SKM-1 (cell line): Measurements from ENCODE around the gene ZNF536.

ENCODE experiments used
- DNase-seq: peaks from one replicate; lab custom pipeline; 2025; ENCODE audit not compliant: unreplicated experiment; lab: John Stamatoyannopoulos, UW

Gene ZNF536

DNA sequence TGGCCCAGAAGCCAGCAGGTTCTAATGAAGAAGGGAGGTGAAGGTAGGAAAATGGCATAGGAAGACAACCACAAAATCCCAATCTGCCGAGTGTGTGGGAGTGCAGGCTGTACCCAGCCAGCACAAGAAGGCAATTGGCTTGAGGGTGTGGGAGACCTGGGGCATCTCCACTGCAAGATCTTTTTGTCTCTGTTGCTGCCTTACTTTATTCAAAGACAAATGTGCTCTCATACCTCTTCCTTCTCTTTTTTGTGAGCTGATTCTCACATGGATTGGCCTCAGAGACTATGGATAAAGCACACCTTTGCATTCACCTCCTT, 183.6 kb downstream of the ZNF536 start:
- no peak for DNase-seq

DNA sequence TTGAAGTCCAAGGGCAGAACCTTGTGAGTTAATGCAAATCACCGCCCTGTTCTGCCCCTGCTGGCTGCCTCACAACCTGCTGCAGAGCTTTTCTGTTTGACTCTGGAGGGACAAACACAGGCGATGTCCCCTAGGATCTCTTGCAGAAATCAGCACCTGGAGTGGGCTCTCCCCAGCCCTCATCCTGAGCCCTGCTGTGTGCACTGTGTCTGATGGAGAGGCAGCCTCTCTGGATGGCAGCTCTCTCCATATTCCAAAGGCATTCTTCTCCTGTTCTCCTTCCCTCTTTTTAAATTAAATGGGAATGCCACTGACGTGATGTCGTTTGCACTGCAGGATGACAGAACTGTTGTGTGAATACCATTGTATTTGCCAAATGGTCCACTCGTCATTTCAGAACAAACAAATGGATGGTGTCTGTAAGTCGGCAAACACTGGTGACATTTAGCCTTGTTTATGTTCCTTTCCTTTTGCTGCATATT, 184.1 kb downstream of the ZNF536 start:
- DNase-seq: no peak

DNA sequence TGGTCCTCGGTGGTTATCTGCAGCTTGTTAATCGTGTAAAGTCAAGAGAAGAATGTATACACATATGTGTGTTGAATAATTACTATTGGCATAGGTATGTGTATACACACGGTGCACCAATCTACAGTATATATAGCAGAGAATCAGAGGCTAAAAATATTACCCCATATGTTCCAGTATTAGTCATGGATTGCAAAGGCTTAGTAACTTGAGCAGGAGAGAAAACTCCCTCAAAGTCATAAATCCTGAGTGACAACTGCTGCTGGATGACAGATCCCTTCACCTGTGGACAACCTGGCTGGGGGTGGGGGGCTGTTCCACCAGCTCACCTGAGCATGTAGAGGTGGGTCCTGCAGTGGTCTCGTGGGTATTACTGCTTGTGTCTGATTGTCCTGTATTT, 185.0 kb downstream of the ZNF536 start:
- DNase-seq: no peak

DNA sequence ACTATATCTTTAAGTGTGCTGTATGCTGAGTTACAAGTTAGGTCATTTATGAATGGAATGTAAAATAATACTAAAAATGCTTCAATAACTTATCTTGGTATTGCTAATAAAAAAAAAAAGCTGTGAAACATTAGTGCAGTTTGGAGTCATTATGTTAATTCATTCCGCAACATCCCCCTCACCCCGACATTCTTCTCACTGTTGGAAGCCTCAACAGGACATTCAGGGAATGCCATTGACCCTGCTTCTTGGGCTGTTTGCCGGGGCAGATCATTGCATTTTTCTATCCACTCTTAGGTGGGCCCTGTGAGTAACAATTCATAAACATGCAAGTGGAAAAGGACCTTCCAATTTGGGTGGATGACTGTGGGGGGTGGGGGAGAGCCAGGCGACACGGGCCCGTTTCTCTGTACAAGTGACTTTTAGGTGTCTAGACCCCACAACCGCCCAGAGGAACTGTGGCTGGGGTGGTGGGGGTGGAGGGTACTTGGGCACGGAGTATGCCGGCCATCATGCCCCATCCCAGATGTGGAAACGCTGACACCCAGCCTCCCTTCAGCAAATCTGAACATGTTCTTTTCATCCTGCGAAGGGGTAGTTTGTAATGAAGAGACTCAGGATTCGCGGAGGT, 185.9 kb downstream of the ZNF536 start:
- no peak for DNase-seq

DNA sequence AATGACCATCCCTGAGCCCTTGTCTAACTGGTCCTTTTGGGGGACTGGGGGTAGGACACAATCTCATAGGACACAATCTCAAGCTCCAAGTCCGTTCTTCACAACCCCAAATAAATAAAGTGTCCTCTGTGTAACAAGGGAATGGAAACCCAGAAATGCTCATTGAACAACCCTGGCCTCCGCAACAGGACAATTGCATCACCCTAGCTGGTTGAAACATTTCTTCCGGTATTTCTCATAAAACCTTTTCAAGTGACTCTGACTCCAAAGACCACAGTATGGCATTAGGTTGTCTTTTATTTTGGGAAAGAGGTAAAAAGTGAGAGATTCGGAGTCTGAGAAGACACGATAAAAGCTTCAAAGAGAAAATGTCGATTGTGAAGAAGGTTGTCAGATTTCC, 186.6 kb downstream of the ZNF536 start:
- peak; percentile 55 for DNase-seq

DNA sequence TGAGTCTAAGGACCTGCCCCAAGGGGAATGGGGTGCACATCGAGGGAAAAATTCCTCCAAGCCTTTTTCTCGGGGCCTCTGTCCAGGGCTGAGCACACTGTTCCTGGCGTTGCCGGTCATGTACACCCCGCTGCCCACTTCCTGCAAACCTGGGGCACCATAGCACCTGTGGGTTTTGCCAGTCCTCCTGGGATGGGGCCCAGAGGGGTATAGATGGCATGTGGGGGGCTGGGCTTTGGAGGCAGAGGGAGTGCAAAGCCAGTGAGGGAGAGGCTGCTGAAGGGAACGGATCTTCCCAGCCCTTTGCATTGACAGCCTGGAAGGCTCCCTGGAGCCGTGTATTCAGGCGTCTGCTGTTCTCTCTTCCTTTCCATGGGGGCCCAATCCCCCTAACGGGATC, 187.3 kb downstream of the ZNF536 start:
- no peak for DNase-seq

DNA sequence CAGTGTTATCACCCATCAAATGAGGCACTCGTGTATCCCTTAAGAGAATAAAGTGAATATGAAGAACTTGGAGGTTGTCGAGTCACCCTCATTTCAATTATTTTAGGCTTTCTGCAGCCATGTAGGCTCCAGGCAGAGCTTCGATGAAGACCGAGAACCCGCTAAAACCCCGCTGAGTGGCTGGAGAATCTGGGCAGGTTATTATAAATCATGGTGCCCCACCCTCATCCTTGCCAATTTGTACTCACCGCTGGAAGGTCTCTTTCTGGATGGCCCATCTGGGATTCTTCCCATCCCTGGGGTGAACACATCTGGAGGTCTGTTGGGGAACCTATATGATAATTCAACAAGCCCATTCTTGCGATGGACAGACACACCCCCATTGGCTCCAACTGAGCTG, 190.8 kb downstream of the ZNF536 start:
- no peak for DNase-seq

DNA sequence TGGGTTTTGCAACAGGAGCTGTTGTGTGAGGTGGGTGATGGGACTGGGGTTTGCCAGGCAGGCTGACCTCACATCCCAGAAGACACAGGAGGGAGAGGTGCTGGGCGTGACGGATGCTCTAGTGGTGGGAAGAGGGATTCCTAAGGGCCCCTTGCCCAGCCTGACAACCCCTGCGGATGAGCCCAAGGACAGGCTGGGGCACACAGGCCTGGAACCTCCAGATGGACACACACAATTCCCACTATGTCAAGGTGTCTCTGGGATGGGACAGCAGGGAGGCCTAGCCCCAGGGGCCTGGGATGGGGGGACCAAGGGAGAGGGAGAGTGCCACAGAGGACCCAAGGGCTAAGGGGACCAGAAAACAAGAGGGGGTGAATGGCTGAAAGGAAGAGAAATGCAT, 191.5 kb downstream of the ZNF536 start:
- no peak for DNase-seq

DNA sequence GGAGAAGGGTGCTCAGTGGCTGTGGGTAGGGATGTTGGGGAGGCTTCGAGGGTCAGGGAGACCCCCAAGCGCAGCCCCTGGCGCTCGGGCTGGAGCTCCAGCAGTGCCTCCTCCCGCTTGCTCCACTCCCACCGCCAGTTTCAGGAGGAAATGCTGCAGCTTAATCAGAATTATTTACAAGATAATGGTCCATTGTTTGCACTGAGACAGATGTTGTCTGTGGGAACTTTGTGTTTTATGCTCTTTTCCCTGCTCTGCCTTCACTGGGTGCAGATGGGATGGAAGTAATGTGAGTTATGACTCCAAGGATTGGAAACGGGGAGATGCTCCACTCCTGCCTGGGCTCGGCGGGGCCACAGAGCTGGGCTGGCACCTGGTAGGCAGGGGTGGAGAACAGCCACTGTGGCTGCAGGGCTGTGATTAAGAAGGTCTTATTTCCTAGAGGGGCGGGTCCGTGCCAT, 192.4 kb downstream of the ZNF536 start:
- no peak for DNase-seq

DNA sequence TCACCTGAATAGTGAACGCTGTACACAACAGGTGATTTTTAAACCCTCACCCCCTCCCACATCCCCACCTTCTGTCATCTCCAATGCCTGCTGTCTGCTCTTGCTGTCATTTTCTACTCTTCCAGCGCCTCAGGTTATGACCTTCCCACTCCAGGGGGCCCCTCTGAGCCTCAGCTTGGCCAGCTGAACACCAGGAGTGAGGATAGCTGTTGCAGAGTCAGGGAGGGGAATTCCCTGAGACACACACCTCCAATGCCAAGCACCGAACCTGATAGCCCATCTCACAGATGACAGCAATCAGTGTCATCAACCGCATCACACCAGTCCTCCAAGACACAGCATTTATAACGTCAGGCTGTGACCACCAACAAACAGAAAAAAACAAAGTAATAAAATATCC, 193.5 kb downstream of the ZNF536 start:
- no peak for DNase-seq

DNA sequence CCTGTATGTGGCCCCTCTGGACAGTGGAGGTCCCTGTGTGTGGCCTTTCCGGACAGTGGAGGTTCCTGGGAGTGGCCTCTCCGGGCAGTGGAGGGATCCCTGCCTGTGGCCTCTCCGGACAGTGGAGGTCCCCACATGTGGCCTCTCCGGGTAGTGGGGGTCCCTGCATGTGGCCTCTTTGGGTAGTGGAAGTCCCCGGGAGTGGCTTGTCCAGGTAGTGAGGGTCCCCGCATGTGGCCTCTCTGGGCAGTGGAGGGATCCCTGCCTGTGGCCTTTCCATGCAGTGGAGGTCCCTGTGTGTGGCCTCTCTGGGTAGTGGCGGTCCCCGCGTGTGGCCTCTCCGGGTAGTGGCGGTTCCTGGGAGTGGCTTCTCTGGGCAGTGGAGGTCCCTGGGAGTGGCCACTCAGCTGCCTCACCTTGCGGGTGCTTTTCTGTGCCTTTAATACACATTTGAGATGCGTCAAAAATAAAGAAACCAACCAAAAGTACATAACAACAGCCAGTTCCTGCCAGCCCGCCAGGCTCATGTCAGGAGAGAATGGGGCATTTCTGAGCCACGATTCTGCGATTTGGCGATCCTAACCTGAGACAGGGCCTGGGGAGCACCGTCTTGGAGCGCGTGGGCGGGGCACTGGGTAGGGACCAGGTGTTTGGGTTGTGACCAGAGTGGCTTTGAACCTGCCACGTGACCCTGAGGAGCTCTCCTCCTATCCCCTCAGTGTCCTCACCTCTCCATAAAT, 194.7 kb downstream of the ZNF536 start:
- no peak for DNase-seq

DNA sequence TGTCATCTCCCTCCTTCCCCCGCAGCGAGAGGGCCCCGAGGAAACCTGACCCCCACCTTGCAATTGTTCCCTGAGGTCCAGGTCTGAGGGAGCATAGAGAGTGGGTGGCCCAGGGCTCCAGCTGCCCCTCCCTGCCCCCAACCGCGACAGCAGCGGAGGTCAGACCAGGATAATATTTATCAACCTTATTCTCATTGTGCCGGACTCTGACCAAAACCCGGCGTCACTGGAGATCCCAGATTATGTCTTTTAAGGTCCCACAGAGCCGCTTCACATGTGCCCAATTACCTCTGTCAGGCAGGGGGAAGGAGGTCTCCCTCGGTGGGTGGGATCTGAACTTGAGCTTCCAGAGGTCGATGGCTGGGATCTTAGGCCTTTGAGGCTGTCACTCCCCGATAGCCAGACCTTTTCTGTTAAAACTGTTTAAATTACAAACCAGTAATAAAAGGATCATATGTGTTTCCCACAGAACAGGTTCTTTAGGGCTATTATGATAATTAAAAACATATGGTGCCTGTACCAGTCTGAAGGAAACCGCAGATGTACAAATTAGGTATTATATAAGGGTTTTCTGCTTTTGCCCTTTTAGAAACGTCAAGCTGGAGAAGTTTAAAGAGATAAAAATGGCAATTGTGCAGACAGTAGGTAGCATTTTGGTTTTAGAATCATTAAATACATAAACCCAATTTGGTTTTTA, 195.5 kb downstream of the ZNF536 start:
- DNase-seq: no peak

DNA sequence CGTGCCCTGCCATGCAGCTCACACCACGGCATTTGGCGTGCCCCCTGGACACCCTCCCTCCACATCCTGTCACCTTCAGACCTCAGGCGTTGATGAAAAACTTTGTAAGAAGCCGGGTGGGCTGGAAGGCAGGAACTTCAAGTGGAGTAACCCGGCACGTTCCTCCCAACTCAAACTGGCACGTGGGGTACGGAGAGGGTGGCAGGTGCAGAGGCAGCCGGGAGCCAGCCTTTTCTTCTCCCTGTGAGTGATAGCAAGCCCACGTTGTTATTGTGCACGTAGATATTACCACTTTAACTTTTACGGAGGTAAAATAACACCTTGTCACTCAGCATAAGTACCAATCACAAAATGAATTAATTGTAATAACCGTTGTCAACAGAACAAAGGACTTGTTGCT, 198.0 kb downstream of the ZNF536 start:
- DNase-seq: no peak

DNA sequence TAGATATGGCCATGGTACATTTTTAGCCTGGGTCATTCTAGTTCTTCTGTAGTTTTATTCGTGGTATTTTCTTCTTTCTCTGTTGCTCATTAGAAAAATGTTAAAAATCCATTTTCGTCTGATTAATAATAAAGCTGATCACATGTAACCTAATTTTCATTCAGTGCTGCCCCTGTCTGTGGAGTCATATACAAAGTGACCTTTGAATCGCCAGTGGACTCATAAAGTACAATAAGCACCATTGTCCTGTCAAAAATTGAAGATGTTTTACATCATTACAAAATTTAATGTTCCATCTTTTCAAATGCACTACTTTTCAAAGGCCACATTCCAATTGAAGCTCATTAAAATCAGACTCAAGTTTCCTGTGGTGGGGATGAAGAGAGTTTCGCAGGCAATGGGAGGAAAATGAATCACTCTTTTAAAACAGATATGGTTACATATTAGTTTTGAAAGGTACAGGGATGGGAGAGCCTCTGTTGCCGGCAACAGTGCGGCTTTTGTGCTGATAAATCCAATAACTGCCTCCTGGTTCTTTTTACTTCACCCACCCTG, 205.4 kb downstream of the ZNF536 start:
- DNase-seq: no peak

DNA sequence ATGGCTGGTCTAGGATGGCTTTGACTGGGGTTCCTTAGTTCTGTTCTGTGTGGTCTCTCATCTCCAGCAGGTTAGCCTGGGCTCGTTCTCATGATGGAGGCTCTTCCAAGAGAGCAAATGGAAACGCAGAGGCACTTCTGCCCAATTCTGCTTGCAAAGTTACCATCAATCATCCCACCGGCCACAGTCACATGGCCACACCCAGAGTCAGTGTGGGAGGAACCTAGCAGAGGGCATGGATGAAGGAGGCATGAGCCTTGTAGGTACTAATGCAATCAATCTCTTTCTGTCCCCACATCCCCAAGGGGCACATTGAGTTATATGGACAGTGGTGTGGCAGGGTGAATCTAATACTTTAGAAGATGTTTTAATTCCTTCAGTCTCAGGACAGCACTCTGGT, 207.2 kb downstream of the ZNF536 start:
- no peak for DNase-seq

DNA sequence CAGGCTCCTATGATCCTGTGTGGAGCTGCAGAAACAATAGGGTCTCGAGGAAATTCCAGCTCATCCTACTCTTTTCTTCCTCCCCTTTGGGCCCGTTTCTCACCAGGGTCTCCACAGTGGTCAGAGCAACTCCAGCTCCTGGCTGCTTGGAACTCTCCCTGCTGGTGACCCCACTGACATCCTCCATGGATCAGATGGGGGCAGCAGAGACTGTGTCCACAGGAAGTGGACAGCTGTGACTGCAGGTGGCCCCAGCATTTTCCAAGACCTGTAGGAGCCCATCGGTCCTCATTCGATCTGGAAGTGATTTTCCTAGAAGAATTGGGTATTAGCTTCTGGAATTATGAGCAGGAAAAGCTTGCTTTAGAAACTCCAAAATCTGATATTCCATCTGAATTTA, 208.5 kb downstream of the ZNF536 start:
- no peak for DNase-seq

DNA sequence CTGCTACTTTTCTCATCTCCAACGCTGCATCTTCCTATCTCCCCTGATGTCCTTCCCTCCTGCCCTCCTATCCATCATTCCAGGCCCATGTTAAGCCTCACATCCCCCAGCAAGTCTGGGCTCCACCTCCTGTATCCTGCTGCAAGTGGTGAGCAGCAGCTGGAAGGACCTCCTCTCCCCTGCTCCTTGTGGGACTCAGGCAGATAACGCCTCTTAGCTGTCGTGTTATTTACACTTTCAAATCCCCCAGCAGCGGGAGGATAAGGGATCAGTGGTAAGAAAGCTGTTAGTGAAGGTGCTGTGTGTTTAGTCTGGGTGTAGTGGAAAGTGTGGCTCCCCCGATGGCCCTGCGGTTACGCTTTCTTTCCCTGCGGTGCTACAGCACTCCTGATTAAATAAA, 211.9 kb downstream of the ZNF536 start:
- no peak for DNase-seq

DNA sequence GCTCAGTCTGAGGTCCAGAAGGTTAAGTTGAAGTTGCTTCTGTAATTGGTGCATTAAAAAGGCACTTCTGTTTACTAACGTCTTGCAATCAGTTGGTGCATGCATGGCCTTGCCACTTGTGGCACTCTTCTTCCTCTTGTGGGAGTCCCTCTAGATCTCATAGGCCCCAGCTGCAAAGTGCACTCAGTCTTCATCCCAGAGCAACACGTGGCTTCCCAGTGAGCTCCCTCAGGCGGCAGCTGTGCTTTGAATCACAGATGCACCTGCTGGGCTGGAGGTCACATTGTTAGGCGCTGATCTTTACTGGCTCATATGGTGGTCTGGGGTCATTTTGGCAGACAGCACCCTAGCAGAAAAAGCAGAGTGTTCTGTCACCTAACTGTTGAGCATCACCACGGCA, 215.7 kb downstream of the ZNF536 start:
- no peak for DNase-seq

DNA sequence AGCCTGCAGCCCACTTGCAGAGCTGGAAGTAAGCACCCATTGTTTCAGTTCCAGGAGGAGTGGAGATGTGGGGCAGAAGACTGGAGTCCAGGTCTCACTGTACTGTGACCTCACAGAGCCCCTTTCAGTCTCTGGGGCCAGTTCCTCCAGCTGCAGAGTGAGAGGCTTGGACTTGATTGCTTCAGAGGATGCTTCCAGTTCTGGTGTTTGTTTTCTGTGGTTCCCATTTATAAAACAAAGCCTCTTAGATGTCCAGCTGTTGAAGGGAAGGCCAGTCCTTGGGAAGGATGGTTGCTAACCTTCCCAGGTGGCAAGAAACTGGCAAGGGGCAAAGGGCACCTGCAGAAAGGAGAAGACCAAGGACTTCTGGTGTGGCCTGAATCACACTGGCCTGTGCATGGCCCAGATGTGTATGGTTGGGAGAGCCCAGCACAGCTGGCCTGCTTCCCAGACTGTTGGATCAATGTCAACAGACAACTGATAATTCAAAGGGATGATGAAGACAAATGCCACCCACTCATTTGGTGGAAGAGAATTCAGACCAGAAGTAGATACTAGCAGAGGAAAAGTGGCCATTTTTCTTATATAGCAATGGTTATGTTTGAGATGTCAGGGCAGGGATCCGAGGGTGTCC, 218.5 kb downstream of the ZNF536 start:
- no peak for DNase-seq

DNA sequence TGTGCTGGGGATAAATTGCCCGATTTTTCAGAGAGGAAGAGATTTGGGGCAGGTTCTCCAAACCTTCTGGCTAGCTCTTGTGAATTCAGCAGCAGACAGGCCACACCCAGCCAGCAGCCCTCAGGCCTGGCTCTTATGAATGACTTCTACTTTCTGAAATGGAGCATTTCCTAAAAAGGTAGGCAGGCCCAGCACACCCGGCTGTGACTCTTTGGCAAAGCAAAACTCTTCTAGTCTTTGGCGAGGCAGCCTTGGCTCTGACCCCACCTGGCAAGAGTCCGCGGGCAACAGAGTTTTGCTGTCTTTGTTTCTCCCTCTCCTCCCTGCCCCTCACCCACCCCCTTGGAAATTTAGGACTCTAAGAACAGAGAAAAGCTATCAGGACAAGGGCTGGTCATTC, 221.2 kb downstream of the ZNF536 start:
- no peak for DNase-seq

DNA sequence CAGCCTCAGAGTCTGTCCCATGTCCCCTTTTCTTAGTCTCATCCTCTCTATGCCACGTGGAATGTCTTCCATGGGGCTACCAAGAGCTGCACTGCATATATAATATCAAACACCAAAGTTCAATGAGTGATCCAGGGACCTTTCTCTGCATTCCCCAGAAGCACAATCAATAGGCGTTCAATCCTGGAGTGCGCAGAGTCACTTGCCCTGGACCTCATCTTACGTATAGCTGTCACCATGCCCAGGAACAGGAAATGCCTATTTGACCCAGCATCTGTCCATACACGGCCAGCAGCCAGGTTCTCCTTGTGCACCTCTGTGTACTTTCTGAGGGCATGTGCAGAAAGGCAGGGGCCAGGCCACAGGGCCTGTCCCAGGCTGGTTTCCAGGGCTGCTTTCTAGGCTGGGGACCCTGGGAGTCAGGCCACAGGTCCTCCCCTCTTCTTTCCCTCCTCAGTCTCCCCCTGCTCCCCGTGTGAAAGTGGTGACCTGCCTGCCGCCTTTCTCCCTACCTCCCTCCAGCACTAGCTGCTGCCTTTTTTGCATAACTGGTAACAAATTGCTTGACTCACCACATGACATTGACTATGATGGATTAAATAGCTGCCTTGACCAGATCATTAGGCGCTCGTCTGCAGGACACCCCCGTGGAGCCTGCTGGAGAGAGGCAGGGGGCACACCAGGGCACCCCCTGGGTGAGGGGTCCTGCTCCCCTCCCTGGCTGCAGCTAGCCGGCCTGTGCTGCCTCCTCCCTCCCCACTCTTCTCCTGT, 222.0 kb downstream of the ZNF536 start:
- no peak for DNase-seq
